ENCODE results near the gene OBSCN.

Gene OBSCN

GRCh38 chr1:228358039-228358763 lies 150.4 kb downstream of the OBSCN start:
- Histone ChIP-seq H3K4me3 (ENCODE audit: low read depth, low read length) (no peak overlapping the region), H3K27me3 (replicated peaks) (no peaks in the 10 kb centered on the region), H3K36me3 (replicated peaks) (no peaks in the 10 kb centered on the region), H3K27ac (no peak overlapping the region)
- in situ Hi-C loops (cut with HindIII; ENCODE audit: low pct_ligation_motif_present, low sequenced_read_pairs), result no loop called here
- DNase-seq, result no peak
- TF ChIP-seq CTCF (IDR thresholded peaks at IDR 0.05; ENCODE audit: low read depth, low read length, missing control alignments), result no peak

- no peak overlapping the region for H3K4me3 ChIP-seq (ENCODE audit: low read depth, low read length)
- TF ChIP-seq CTCF (IDR thresholded peaks at IDR 0.05; ENCODE audit: low read depth, low read length, missing control alignments), result no peak
- no peak overlapping the region for H3K27ac ChIP-seq
- DNase-seq, result no peak
- in situ Hi-C loops (cut with HindIII; ENCODE audit: low pct_ligation_motif_present, low sequenced_read_pairs), result no loop called here
- no peaks in the 10 kb centered on the region for H3K27me3 ChIP-seq (replicated peaks)
- H3K36me3 ChIP-seq (replicated peaks), result no peaks in the 10 kb centered on the region
Measured at GRCh38 chr1:228358764-228359612, 151.1 kb downstream of the OBSCN start.

- no peak overlapping the region for H3K27ac ChIP-seq
- H3K27me3 ChIP-seq (replicated peaks), result no peaks in the 10 kb centered on the region
- no peak for TF ChIP-seq CTCF (IDR thresholded peaks at IDR 0.05; ENCODE audit: low read depth, low read length, missing control alignments)
- no peak overlapping the region for H3K4me3 ChIP-seq (ENCODE audit: low read depth, low read length)
- in situ Hi-C loops (cut with HindIII; ENCODE audit: low pct_ligation_motif_present, low sequenced_read_pairs), result no loop called here
- DNase-seq, result no peak
- H3K36me3 ChIP-seq (replicated peaks), result no peaks in the 10 kb centered on the region
Measured at GRCh38 chr1:228359613-228360532, 152.0 kb downstream of the OBSCN start.

- no peak overlapping the region for H3K4me3 ChIP-seq (ENCODE audit: low read depth, low read length)
- in situ Hi-C loops (cut with HindIII; ENCODE audit: low pct_ligation_motif_present, low sequenced_read_pairs), result no loop called here
Measured at GRCh38 chr1:228360533-228361313, 152.9 kb downstream of the OBSCN start.

More at GRCh38 chr1:228360533-228361313, 152.9 kb downstream of the OBSCN start:
- no peak for DNase-seq
- no peaks in the 10 kb centered on the region for H3K36me3 ChIP-seq (replicated peaks)
- TF ChIP-seq CTCF (IDR thresholded peaks at IDR 0.05; ENCODE audit: low read depth, low read length, missing control alignments), result no peak
- no peak overlapping the region for H3K27ac ChIP-seq
- H3K27me3 ChIP-seq (replicated peaks), result no peaks in the 10 kb centered on the region
